WERI-Rb-1 (cell line): ENCODE measurements around the gene ROBO4.

Experiments
- DNase-seq: peaks from one replicate; pipeline ENCODE4 v3.0.0-alpha.2; 2020
- H3K27ac ChIP-seq: fragments of 250-450 bp; sonication (Bioruptor Pico); 2 replicates; pipeline ENCODE4 v1.5.1; 2020; ENCODE audit warnings: mild to moderate bottlenecking, moderate library complexity
- H3K27me3 ChIP-seq: fragments of 250-450 bp; sonication (Bioruptor Pico); 2 replicates; pipeline ENCODE4 v1.5.1; 2021; ENCODE audit warnings: mild to moderate bottlenecking, low read depth, moderate library complexity; ENCODE audit not compliant: insufficient read depth, severe bottlenecking
- H3K36me3 ChIP-seq: fragments of 250-450 bp; sonication (Bioruptor Pico); 2 replicates; pipeline ENCODE4 v1.5.1; 2020; ENCODE audit warnings: mild to moderate bottlenecking, moderate library complexity
- H3K4me3 ChIP-seq: 2 replicates; pipeline ENCODE4 v1.5.1; 2011; ENCODE audit warnings: low read depth, mild to moderate bottlenecking, control low read depth, low read length
- H3K9me3 ChIP-seq: fragments of 250-450 bp; sonication (Bioruptor Pico); 2 replicates; pipeline ENCODE4 v1.5.1; 2021; ENCODE audit warnings: mild to moderate bottlenecking, moderate library complexity; ENCODE audit not compliant: severe bottlenecking
- TF ChIP-seq, protein P1 (sequence below): IDR thresholded peaks from 2 replicates; pipeline ENCODE4 v1.5.1; 2011; ENCODE audit warnings: low read depth, mild to moderate bottlenecking, control low read depth, inconsistent platforms, low read length

ROBO4 gene

GRCh38 chr11:124895471-124895971, 2.1 kb downstream of the ROBO4 start:
- no peaks in the 10 kb centered on the region for H3K9me3 ChIP-seq
- peaks cover 3% of the 10 kb centered on the region for H3K27me3 ChIP-seq
- DNase-seq, result no peak
- H3K36me3 ChIP-seq, result no peaks in the 10 kb centered on the region
- H3K27ac ChIP-seq, result no peak overlapping the region
- no peak overlapping the region for H3K4me3 ChIP-seq
- TF ChIP-seq, protein P1, sequence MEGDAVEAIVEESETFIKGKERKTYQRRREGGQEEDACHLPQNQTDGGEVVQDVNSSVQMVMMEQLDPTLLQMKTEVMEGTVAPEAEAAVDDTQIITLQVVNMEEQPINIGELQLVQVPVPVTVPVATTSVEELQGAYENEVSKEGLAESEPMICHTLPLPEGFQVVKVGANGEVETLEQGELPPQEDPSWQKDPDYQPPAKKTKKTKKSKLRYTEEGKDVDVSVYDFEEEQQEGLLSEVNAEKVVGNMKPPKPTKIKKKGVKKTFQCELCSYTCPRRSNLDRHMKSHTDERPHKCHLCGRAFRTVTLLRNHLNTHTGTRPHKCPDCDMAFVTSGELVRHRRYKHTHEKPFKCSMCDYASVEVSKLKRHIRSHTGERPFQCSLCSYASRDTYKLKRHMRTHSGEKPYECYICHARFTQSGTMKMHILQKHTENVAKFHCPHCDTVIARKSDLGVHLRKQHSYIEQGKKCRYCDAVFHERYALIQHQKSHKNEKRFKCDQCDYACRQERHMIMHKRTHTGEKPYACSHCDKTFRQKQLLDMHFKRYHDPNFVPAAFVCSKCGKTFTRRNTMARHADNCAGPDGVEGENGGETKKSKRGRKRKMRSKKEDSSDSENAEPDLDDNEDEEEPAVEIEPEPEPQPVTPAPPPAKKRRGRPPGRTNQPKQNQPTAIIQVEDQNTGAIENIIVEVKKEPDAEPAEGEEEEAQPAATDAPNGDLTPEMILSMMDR, result no peak

- Histone ChIP-seq H3K36me3 (no peaks in the 10 kb centered on the region), H3K9me3 (no peaks in the 10 kb centered on the region), H3K27me3 (no peaks in the 10 kb centered on the region), H3K4me3 (no peak overlapping the region), H3K27ac (no peak overlapping the region)
- no peak for DNase-seq
- TF ChIP-seq, protein P1, result no peak
Measured at GRCh38 chr11:124894606-124895430, 2.8 kb downstream of the ROBO4 start.

DNA sequence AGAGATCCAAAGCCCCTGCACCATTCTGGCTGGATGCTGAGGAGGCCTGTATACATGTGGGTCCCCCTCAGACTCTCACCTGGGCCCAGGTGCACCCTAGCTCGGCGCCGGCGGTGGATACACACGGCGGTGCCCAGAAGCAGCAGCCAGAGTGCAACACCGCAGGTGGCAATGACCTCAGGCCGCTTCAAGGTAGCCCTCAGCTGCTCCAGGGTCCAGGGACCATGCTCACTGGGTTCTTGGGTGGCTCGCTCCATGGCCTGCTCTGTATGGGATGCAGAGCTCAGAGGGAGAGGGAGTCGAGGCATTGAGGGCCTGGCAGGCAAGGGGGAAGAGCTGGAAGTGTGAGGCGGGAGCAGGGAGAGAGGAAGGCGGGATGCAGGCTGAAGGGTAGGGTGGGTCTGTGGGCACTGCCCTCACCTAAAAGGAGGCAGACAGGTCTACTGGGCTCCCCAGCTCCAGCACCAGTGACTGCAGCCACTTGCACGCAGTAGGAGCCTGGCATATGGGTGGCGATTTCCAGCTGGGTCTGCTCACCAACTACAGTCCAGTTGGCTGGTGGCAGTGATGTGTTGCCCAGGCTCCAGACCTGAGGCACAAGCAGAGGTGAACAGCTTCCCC, 3.8 kb downstream of the ROBO4 start:
- Histone ChIP-seq H3K27me3 (no peaks in the 10 kb centered on the region), H3K27ac (no peak overlapping the region), H3K9me3 (no peaks in the 10 kb centered on the region), H3K4me3 (no peak overlapping the region), H3K36me3 (no peaks in the 10 kb centered on the region)
- no peak for DNase-seq
- TF ChIP-seq, protein P1, result no peak

DNA sequence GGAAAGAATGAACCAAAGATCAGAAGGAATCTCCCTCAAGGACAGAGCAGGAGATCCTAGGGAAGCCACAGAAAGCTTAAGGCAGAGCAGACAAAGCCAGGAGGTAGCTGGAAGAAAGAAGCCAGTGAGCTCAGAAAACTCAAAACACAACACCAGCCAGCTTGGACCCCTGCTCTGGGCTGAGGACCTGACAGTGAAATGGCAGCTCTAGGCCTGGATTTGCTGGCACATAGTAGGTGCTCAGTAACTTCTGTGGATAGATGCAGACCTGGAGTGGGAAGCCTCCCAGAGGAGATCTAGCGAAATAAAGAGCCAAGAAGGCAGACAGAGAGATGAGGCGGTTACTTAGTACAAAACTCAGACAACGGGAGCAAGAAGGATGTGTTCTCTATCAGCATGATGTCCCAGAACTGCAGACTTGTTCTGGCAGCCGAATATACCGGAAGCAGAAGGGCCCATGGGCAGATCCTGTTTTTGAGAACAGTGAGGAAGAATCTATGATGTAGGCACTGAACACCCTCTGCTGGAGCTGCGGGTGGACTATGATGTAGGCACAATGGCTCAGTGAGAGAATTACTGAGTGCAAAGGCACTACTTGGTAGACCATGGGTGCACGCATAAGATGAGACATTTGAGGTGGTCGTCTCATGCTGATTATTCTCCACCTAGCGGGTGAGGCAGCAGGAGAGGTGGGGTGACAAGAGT, 4.8 kb downstream of the ROBO4 start:
- no peaks in the 10 kb centered on the region for H3K9me3 ChIP-seq
- H3K27ac ChIP-seq, result no peak overlapping the region
- H3K36me3 ChIP-seq, result no peaks in the 10 kb centered on the region
- DNase-seq, result no peak
- no peak overlapping the region for H3K4me3 ChIP-seq
- H3K27me3 ChIP-seq, result no peaks in the 10 kb centered on the region
- TF ChIP-seq, protein P1, result no peak

- TF ChIP-seq, protein P1, result no peak
- H3K9me3 ChIP-seq, result no peaks in the 10 kb centered on the region
- no peaks in the 10 kb centered on the region for H3K27me3 ChIP-seq
- peak; percentile 42 for DNase-seq
- H3K27ac ChIP-seq, result no peak overlapping the region
- no peak overlapping the region for H3K4me3 ChIP-seq
- H3K36me3 ChIP-seq, result no peaks in the 10 kb centered on the region
Measured at GRCh38 chr11:124892146-124892545, 5.5 kb downstream of the ROBO4 start.
